ENCODE measurements around the gene C9orf50. TPM values are rescaled to one million over a fixed set of nuclear protein-coding genes. Genes with fewer than 3 reads are reported as not detected.

The C9orf50 gene
- total RNA-seq, 2 experiments from 2014 or later = not detected

- Mint-ChIP-seq H3K36me3 (ENCODE audit: low read depth) (peaks cover 2% of the 10 kb centered on the region), H3K27me3 (peaks cover 10% of the 10 kb centered on the region), H3K4me3 (no peak overlapping the region), H3K4me1 (peaks cover 34% of the 10 kb centered on the region), H3K27ac (no peak overlapping the region), H3K9me3 (peaks cover 7% of the 10 kb centered on the region)
- no peak for DNase-seq
- CTCF ChIA-PET = interaction anchor here (0.8 to 6.9 kb wide), 6 partner anchors 8 to 435 kb away, joined by 3 to 25 read pairs (median 3); no protein-coding TSS in a partner anchor
- POLR2A ChIA-PET = no interaction called here
Observed at GRCh38 chr9:129573977-129574376, 46.9 kb downstream of the C9orf50 start.

GRCh38 chr9:129572517-129572916, 48.4 kb downstream of the C9orf50 start:
- Mint-ChIP-seq H3K4me3 (no peak overlapping the region), H3K36me3 (ENCODE audit: low read depth) (peaks cover 2% of the 10 kb centered on the region), H3K4me1 (peaks cover 34% of the 10 kb centered on the region)

GRCh38 chr9:129572052-129572425, 48.9 kb downstream of the C9orf50 start:
- Mint-ChIP-seq H3K4me3 (no peak overlapping the region), H3K4me1 (peaks cover 30% of the 10 kb centered on the region), H3K27me3 (peaks cover 24% of the 10 kb centered on the region), H3K27ac (no peak overlapping the region), H3K9me3 (peaks cover 7% of the 10 kb centered on the region), H3K36me3 (ENCODE audit: low read depth) (peaks cover 2% of the 10 kb centered on the region)
- POLR2A ChIA-PET = no interaction called here
- CTCF ChIA-PET = interaction anchor here (1.0 to 6.9 kb wide), 5 partner anchors 8 to 71 kb away, joined by 4 to 25 read pairs (median 6); no protein-coding TSS in a partner anchor
- no peak for DNase-seq

More at GRCh38 chr9:129572517-129572916, 48.4 kb downstream of the C9orf50 start:
- DNase-seq = no peak
- Mint-ChIP-seq H3K27me3 (peaks cover 20% of the 10 kb centered on the region), H3K9me3 (peaks cover 7% of the 10 kb centered on the region), H3K27ac (no peak overlapping the region)
- CTCF ChIA-PET = interaction anchor here (1.0 to 6.9 kb wide), 3 partner anchors 7 to 11 kb away, joined by 4 to 25 read pairs (median 6); no protein-coding TSS in a partner anchor
- POLR2A ChIA-PET = no interaction called here

GRCh38 chr9:129571298-129572051, 49.4 kb downstream of the C9orf50 start:
- Mint-ChIP-seq H3K27ac (no peak overlapping the region), H3K4me3 (no peak overlapping the region), H3K4me1 (peaks cover 28% of the 10 kb centered on the region), H3K27me3 (peaks cover 26% of the 10 kb centered on the region), H3K9me3 (peaks cover 7% of the 10 kb centered on the region), H3K36me3 (ENCODE audit: low read depth) (peaks cover 2% of the 10 kb centered on the region)
- ChIA-PET CTCF (interaction anchor here (0.5 to 6.9 kb wide), 6 partner anchors 8 to 71 kb away, joined by 3 to 25 read pairs (median 5); no protein-coding TSS in a partner anchor), POLR2A (no interaction called here)
- no peak for DNase-seq

- DNase-seq = no peak
- Mint-ChIP-seq H3K27ac (no peak overlapping the region), H3K9me3 (peaks cover 7% of the 10 kb centered on the region), H3K4me1 (peaks cover 24% of the 10 kb centered on the region), H3K36me3 (ENCODE audit: low read depth) (peaks cover 2% of the 10 kb centered on the region), H3K27me3 (peaks cover 26% of the 10 kb centered on the region), H3K4me3 (no peak overlapping the region)
- ChIA-PET CTCF (interaction anchor here (1.0 to 6.9 kb wide), 7 partner anchors 9 to 397 kb away, joined by 3 to 25 read pairs (median 4); no protein-coding TSS in a partner anchor), POLR2A (no interaction called here)
Observed at GRCh38 chr9:129570450-129571297, 50.2 kb downstream of the C9orf50 start.

GRCh38 chr9:129569502-129570449, 51.1 kb downstream of the C9orf50 start:
- peaks cover 24% of the 10 kb centered on the region for H3K4me1 Mint-ChIP-seq

GRCh38 chr9:129568560-129569501, 52.1 kb downstream of the C9orf50 start:
- ChIA-PET CTCF (interaction anchor here (0.9 to 1.8 kb wide), 4 partner anchors 9 to 132 kb away, joined by 3 to 4 read pairs (median 4); no protein-coding TSS in a partner anchor), POLR2A (no interaction called here)

More at GRCh38 chr9:129569502-129570449, 51.1 kb downstream of the C9orf50 start:
- POLR2A ChIA-PET = no interaction called here
- H3K36me3 Mint-ChIP-seq (ENCODE audit: low read depth) = peaks cover 2% of the 10 kb centered on the region
- H3K27ac Mint-ChIP-seq = no peak overlapping the region
- H3K4me3 Mint-ChIP-seq = peak overlapping the region; percentile 54
- H3K9me3 Mint-ChIP-seq = peaks cover 7% of the 10 kb centered on the region
- peaks cover 26% of the 10 kb centered on the region for H3K27me3 Mint-ChIP-seq
- CTCF ChIA-PET = interaction anchor here (0.9 to 6.9 kb wide), 8 partner anchors 8 to 396 kb away, joined by 3 to 25 read pairs (median 4); no protein-coding TSS in a partner anchor
- no peak for DNase-seq

GRCh38 chr9:129567842-129568559, 52.9 kb downstream of the C9orf50 start:
- POLR2A ChIA-PET = no interaction called here
- Mint-ChIP-seq H3K4me1 (peaks cover 22% of the 10 kb centered on the region), H3K9me3 (no peaks in the 10 kb centered on the region), H3K27ac (peak overlapping the region; percentile 41), H3K36me3 (ENCODE audit: low read depth) (no peaks in the 10 kb centered on the region), H3K4me3 (peak overlapping the region; percentile 43), H3K27me3 (peaks cover 26% of the 10 kb centered on the region)
- CTCF ChIA-PET = interaction anchor here (1.0 kb wide), 1 partner anchor 13 kb away, joined by 3 read pairs; no protein-coding TSS in a partner anchor
- no peak for DNase-seq

More at GRCh38 chr9:129568560-129569501, 52.1 kb downstream of the C9orf50 start:
- Mint-ChIP-seq H3K36me3 (ENCODE audit: low read depth) (no peaks in the 10 kb centered on the region), H3K27me3 (peaks cover 26% of the 10 kb centered on the region), H3K4me1 (peaks cover 22% of the 10 kb centered on the region), H3K27ac (no peak overlapping the region), H3K9me3 (peaks cover 3% of the 10 kb centered on the region), H3K4me3 (peak overlapping the region; percentile 54)
- no peak for DNase-seq

- POLR2A ChIA-PET = no interaction called here
- CTCF ChIA-PET = interaction anchor here (1.0 kb wide), 1 partner anchor 13 kb away, joined by 3 read pairs; no protein-coding TSS in a partner anchor
- peaks cover 22% of the 10 kb centered on the region for H3K4me1 Mint-ChIP-seq
- DNase-seq = no peak
- H3K9me3 Mint-ChIP-seq = no peaks in the 10 kb centered on the region
- no peak overlapping the region for H3K27ac Mint-ChIP-seq
- H3K4me3 Mint-ChIP-seq = no peak overlapping the region
- H3K36me3 Mint-ChIP-seq (ENCODE audit: low read depth) = no peaks in the 10 kb centered on the region
- peaks cover 26% of the 10 kb centered on the region for H3K27me3 Mint-ChIP-seq
Observed at GRCh38 chr9:129567329-129567728, 53.6 kb downstream of the C9orf50 start.

- POLR2A ChIA-PET = no interaction called here
- DNase-seq = no peak
- Mint-ChIP-seq H3K36me3 (ENCODE audit: low read depth) (no peaks in the 10 kb centered on the region), H3K27ac (no peak overlapping the region), H3K27me3 (peaks cover 26% of the 10 kb centered on the region), H3K9me3 (no peaks in the 10 kb centered on the region), H3K4me1 (peaks cover 22% of the 10 kb centered on the region), H3K4me3 (no peak overlapping the region)
- CTCF ChIA-PET = interaction anchor here (1.0 kb wide), 1 partner anchor 12 kb away, joined by 3 read pairs; no protein-coding TSS in a partner anchor
Observed at GRCh38 chr9:129566563-129567266, 54.2 kb downstream of the C9orf50 start.

Data from activated CD4-positive, alpha-beta T cell treated with anti-CD3 and anti-CD28 coated beads, Interleukin-2, amount 10 ng/mL, durations not matched to agents 7 days and 5 days (primary cell).